HEK293 (cell line): Measurements from ENCODE around the gene SCIN.

Experiments used
- HOXA7 ChIP-seq: sonication (generic); formaldehyde crosslinking; IDR thresholded peaks from 2 replicates; pipeline ENCODE4 v1.8.1; 2022; ENCODE audit warnings: missing genetic modification reagents, borderline replicate concordance
- YY1 ChIP-seq: fragments of 450-650 bp; formaldehyde crosslinking; IDR thresholded peaks from 2 replicates; pipeline ENCODE4 v1.5.1; 2018; ENCODE audit warnings: missing biosample characterization, missing genetic modification characterization
- ZBTB7A ChIP-seq: fragments of 450-650 bp; formaldehyde crosslinking; IDR thresholded peaks from 2 replicates; pipeline ENCODE4 v1.5.1; 2016; ENCODE audit warnings: low read depth, missing biosample characterization, missing genetic modification characterization
- ZNF114 ChIP-seq: fragments of 450-650 bp; formaldehyde crosslinking; IDR thresholded peaks from 2 replicates; pipeline ENCODE4 v1.5.0; 2017; ENCODE audit warnings: missing biosample characterization, missing genetic modification characterization
- ZNF121 ChIP-seq: fragments of 450-650 bp; formaldehyde crosslinking; IDR thresholded peaks from 2 replicates; pipeline ENCODE4 v1.5.1; 2016; ENCODE audit warnings: missing biosample characterization, missing genetic modification characterization
- ZNF211 ChIP-seq: fragments of 450-650 bp; formaldehyde crosslinking; IDR thresholded peaks from 2 replicates; pipeline ENCODE4 v1.5.1; 2016; ENCODE audit warnings: low read depth, missing biosample characterization, missing genetic modification characterization
- ZNF221 ChIP-seq: fragments of 450-650 bp; formaldehyde crosslinking; IDR thresholded peaks from 2 replicates; pipeline ENCODE4 v1.5.1; 2017; ENCODE audit warnings: missing biosample characterization, missing genetic modification characterization, borderline replicate concordance
- ZNF416 ChIP-seq: fragments of 450-650 bp; formaldehyde crosslinking; IDR thresholded peaks from 2 replicates; pipeline ENCODE4 v1.5.1; 2016; ENCODE audit warnings: missing biosample characterization, missing genetic modification characterization
- ZNF623 ChIP-seq: fragments of 450-650 bp; formaldehyde crosslinking; IDR thresholded peaks from 2 replicates; pipeline ENCODE4 v1.5.1; 2016; ENCODE audit warnings: missing biosample characterization, missing genetic modification characterization
- ZNF670 ChIP-seq: fragments of 450-650 bp; formaldehyde crosslinking; IDR thresholded peaks from 2 replicates; pipeline ENCODE4 v1.5.1; 2016; ENCODE audit warnings: missing biosample characterization, missing genetic modification characterization, low read depth
- ZNF785 ChIP-seq: fragments of 450-650 bp; formaldehyde crosslinking; IDR thresholded peaks from 2 replicates; pipeline ENCODE4 v1.5.1; 2016; ENCODE audit warnings: missing biosample characterization, missing genetic modification characterization
- TF ChIP-seq, protein P1 (sequence below): fragments of 450-650 bp; formaldehyde crosslinking; IDR thresholded peaks from 2 replicates; pipeline ENCODE4 v1.5.1; 2016; ENCODE audit warnings: missing biosample characterization, missing genetic modification characterization
- TF ChIP-seq, protein P2 (sequence below): fragments of 450-650 bp; formaldehyde crosslinking; IDR thresholded peaks from 2 replicates; pipeline ENCODE4 v1.5.1; 2016; ENCODE audit warnings: missing biosample characterization, missing genetic modification characterization

DNA sequence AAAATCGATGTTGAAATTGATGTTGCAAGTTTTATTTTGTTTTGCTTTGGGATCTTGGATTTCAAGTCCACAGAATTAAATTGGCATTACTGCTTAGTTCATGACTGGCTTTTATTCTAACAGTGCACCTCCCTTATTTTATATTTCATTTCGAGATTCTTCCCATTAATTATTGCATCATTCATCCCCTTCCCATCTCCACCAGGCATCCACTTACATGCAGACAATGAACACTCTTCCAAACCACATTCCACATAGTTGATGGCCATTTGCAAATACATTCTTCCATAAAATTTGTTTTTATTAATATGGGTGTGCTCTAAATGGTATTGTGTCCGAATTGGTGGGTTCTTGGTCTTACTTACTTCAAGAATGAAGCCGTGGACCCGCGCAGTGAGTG, 15.6 kb upstream of the SCIN start:
- TF ChIP-seq, protein P1, sequence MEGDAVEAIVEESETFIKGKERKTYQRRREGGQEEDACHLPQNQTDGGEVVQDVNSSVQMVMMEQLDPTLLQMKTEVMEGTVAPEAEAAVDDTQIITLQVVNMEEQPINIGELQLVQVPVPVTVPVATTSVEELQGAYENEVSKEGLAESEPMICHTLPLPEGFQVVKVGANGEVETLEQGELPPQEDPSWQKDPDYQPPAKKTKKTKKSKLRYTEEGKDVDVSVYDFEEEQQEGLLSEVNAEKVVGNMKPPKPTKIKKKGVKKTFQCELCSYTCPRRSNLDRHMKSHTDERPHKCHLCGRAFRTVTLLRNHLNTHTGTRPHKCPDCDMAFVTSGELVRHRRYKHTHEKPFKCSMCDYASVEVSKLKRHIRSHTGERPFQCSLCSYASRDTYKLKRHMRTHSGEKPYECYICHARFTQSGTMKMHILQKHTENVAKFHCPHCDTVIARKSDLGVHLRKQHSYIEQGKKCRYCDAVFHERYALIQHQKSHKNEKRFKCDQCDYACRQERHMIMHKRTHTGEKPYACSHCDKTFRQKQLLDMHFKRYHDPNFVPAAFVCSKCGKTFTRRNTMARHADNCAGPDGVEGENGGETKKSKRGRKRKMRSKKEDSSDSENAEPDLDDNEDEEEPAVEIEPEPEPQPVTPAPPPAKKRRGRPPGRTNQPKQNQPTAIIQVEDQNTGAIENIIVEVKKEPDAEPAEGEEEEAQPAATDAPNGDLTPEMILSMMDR = no peak
- TF ChIP-seq ZNF785 = no peak
- TF ChIP-seq ZNF114 (tag by site-specific recombination) = no peak
- no peak for TF ChIP-seq HOXA7 (CRISPR knock-in tag)
- no peak for TF ChIP-seq ZNF121 (tag by site-specific recombination)
- no peak for TF ChIP-seq ZBTB7A (tag by site-specific recombination)
- no peak for TF ChIP-seq ZNF623
- TF ChIP-seq ZNF211 = no peak
- no peak for TF ChIP-seq ZNF670 (tag by site-specific recombination)
- TF ChIP-seq YY1 (tag by site-specific recombination) = no peak
- TF ChIP-seq ZNF416 (tag by site-specific recombination) = no peak
- TF ChIP-seq ZNF221 (tag by site-specific recombination) = no peak
- TF ChIP-seq, protein P2, sequence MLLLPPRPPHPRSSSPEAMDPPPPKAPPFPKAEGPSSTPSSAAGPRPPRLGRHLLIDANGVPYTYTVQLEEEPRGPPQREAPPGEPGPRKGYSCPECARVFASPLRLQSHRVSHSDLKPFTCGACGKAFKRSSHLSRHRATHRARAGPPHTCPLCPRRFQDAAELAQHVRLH (tag by site-specific recombination) = no peak
